Measurements from ENCODE around the gene LECT2. TPM values are rescaled to one million over a fixed set of nuclear protein-coding genes. Genes with fewer than 3 reads are reported as not detected.

The LECT2 gene
- total RNA-seq, 2 experiments from 2014 or later, result not detected

- Mint-ChIP-seq H3K4me1 (no peaks in the 10 kb centered on the region), H3K9me3 (no peaks in the 10 kb centered on the region), H3K36me3 (ENCODE audit: low read depth) (no peaks in the 10 kb centered on the region), H3K27ac (no peak overlapping the region), H3K27me3 (peaks cover 31% of the 10 kb centered on the region), H3K4me3 (no peak overlapping the region)
- POLR2A ChIA-PET, result no interaction called here
- DNase-seq, result no peak
- CTCF ChIA-PET, result no interaction called here
These were observed 53.1 kb downstream of the LECT2 start for GRCh38 chr5:135901633-135902032.

- H3K9me3 Mint-ChIP-seq, result no peaks in the 10 kb centered on the region
- no peak overlapping the region for H3K4me3 Mint-ChIP-seq
- DNase-seq, result no peak
- H3K36me3 Mint-ChIP-seq (ENCODE audit: low read depth), result no peaks in the 10 kb centered on the region
- no peak overlapping the region for H3K27ac Mint-ChIP-seq
- POLR2A ChIA-PET, result no interaction called here
- H3K4me1 Mint-ChIP-seq, result no peaks in the 10 kb centered on the region
- peaks cover 40% of the 10 kb centered on the region for H3K27me3 Mint-ChIP-seq
- CTCF ChIA-PET, result no interaction called here
These were observed 54.5 kb downstream of the LECT2 start for GRCh38 chr5:135900276-135900675.

GRCh38 chr5:135898651-135899050 is 56.1 kb downstream of the LECT2 start:
- POLR2A ChIA-PET, result no interaction called here
- DNase-seq, result no peak
- no peak overlapping the region for H3K27ac Mint-ChIP-seq
- H3K27me3 Mint-ChIP-seq, result peaks cover 45% of the 10 kb centered on the region
- H3K9me3 Mint-ChIP-seq, result no peaks in the 10 kb centered on the region
- no peaks in the 10 kb centered on the region for H3K4me1 Mint-ChIP-seq
- H3K4me3 Mint-ChIP-seq, result no peak overlapping the region
- CTCF ChIA-PET, result no interaction called here
- no peaks in the 10 kb centered on the region for H3K36me3 Mint-ChIP-seq (ENCODE audit: low read depth)

Other genes starting within 250 kb of the LECT2 start
- gene SLC25A48, start 120.3 kb downstream of the LECT2 start, total RNA-seq, result not detected
- gene IL9, start 59.1 kb downstream of the LECT2 start, total RNA-seq, result not detected
- gene TGFBI, start 74.0 kb upstream of the LECT2 start, total RNA-seq, result under 1 TPM; 0.10 to 0.27 TPM
- 1 to 10 TPM; 8.6 to 9.3 TPM for gene SMAD5, start 177.9 kb upstream of the LECT2 start, total RNA-seq
- not detected for gene SMIM32, start 238.2 kb upstream of the LECT2 start, total RNA-seq

All from activated CD4-positive, alpha-beta T cell treated with anti-CD3 and anti-CD28 coated beads, Interleukin-2, amount 10 ng/mL, durations not matched to agents 7 days and 5 days (primary cell).